Iris pigment epithelial cell (primary cell): Measurements from ENCODE around the gene PXYLP1.
A peak's percentile ranks its signal among the peaks of the same experiment; 100 is the strongest.
"Not testable (repeated sequence)": the region's sequence is repeated elsewhere in the genome, so short reads cannot be mapped to it uniquely, and the experiment has no call there.

Experiments
- DNase-seq: peaks from one replicate; pipeline ENCODE4 v3.0.0-alpha.2; 2011; ENCODE audit warnings: low read depth

PXYLP1 gene

GRCh38 chr3:141294301-141294700 is 62.7 kb downstream of the PXYLP1 start:
- DNase-seq: no peak

- DNase-seq: peak; percentile 94
These were observed 63.2 kb downstream of the PXYLP1 start for GRCh38 chr3:141294848-141295247.

DNA sequence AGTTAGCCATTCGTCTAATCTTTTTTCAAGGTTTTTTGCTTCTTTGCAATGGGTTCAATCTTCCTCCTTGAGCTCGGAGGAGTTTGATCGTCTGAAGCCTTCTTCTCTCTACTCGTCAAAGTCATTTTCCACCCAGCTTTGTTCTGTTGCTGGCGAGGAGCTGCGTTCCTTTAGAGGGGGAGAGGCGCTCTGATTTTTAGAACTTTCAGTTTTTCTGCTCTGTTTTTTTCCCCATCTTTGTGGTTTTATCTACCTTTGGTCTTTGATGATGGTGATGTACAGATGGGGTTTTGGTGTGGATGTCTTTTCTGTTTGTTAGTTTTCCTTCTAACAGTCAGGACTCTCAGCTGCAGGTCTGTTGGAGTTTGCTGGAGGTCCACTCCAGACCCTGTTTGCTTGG is 68.8 kb downstream of the PXYLP1 start:
- not testable (repeated sequence) for DNase-seq

DNA sequence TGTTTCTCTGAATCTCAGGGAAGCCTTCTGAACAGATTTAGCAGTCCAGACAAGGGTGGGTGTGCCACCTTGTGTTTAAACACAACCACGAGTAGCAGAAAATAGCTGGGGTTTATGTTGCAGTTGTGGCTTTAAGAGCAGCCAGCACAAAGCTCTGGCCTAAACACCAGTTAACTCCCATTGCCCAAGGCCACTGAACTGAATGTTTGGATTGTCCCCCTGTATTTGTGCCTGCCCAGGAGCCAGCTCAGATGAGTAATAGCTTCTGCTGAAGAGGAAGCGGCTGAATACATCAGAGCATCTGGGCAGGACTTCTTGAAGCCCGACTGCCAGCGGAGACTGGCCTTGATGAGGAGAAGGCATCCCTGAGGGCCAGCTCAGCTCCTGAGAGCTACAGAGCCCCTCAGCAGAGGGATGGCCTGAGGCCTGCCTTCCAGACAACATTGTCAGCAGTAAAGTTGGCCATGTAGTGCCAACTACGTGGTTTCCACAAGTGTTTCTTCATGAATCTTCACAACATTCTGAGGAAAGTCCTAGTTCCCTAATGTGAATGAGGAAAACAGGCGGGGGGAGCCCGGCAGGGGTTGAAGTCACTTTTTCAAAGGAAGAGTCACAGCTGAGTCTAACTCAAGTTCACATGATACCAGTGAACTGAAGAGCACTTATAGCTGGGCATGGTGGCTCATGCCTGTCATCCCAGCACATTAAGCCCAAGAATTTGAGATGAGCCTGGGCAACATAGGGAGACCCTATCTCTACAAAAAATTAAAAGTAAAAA is 70.9 kb downstream of the PXYLP1 start:
- peak; percentile 84 for DNase-seq

DNA sequence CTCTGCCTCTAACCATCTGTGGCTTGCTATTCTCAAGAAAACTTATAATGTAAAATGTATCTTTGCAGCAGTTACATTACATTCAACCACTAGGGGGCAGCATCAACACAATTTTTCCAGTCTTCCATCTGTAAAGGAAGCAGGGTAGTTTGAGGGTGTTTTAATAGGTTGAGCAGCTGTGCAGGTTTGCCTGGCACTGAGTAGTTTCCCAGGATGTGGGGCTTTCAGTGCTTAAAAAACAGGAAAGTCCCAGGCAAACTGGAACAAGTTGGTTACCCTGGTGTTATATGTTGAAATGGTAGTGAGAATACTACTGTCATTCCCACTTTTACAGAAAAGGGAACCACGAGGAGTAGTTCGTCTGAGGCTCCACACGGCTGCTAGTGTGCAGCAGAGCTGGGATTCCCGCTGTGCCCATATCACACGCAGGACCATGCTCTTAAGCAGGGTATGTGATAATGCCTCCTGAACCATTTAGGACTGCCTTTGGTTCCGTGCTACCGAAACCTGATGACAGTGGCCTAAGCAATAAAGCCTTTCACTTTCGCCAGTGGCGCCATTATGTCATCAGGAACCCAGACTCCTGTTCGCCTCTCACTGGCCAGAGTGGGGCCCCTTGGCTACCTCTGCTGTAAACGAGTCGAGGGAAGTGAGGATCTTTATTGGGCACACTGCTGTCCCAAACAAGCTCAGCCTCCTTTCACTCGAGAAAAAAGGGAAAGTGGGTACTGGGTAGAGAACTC is 72.0 kb downstream of the PXYLP1 start:
- peak; percentile 76 for DNase-seq

GRCh38 chr3:141305436-141305835 is 73.8 kb downstream of the PXYLP1 start:
- peak; percentile 69 for DNase-seq

DNA sequence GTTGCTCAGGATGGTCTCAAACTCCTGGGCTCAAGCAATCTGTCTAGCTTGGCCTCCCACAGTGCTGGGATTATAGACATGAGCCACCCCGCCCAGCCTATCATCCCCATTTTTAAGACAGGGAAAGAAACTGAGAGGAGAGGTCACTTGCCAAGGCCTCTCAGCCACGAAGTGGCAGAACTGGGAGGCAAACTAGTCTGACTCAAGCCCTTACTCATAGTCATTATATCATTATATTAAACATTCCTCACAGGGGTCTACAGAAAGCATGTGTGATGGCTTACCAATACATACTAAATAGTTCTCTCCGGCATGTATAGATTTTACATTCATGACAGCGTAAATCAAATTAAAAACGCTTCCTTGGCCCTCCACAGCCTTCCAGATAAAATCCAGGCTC is 74.7 kb downstream of the PXYLP1 start:
- DNase-seq: no peak

DNA sequence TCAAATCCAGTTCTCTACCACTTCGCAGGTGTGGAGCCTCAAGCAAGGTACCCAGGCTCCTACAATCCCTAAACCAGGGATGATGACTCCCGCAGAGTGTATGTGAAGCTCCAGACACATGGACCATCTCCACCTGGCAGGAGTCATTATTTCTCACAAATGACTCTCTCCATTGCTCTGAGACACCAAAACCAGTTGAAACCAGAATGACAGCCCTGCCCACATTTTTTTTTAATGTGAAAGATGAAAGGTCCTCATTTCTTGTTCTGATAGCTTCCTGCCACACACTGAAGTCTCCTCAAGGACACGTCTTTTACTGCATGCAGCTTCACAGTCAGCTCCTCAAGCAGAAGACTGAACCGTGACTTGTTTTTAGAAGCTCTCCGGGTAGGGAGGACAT is 75.3 kb downstream of the PXYLP1 start:
- no peak for DNase-seq

- DNase-seq: no peak
These were observed 75.9 kb downstream of the PXYLP1 start for GRCh38 chr3:141307351-141308059.

DNA sequence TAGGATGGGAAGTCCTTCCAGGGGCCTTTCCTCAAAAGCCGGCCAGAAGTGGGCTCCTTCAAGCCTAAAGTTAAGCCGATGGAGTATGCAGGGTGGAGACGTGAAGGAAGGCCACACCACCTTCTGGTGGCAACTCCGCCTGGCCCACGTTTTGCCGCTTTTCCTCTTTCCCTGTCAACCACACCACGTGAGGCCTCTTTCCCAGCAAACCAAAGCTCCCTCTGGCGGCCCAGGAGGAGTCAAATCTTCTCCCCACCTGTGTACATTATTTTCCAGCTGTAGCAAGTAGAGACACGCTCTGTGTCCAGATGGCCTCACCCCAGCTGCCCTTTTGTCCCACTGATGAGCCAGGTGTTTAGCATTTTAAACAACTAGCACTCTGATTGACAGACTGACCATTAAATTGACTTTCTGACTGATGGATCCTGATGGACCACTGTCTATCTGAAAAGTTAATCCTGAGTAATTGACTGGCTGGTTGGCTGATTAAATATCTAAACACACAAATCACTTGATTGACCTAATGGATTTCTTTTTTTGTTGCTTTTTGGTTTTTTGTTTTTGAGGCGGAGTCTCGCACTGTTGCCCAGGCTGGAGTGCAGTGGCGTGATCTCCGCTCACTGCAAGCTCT is 77.1 kb downstream of the PXYLP1 start:
- peak; percentile 64 for DNase-seq

GRCh38 chr3:141311170-141311495 is 79.5 kb downstream of the PXYLP1 start:
- DNase-seq: no peak

GRCh38 chr3:141311496-141312353 is 80.1 kb downstream of the PXYLP1 start:
- DNase-seq: peak; percentile 98

- DNase-seq: no peak
These were observed 80.9 kb downstream of the PXYLP1 start for GRCh38 chr3:141312354-141313092.

GRCh38 chr3:141313093-141313683 is 81.6 kb downstream of the PXYLP1 start:
- no peak for DNase-seq

DNA sequence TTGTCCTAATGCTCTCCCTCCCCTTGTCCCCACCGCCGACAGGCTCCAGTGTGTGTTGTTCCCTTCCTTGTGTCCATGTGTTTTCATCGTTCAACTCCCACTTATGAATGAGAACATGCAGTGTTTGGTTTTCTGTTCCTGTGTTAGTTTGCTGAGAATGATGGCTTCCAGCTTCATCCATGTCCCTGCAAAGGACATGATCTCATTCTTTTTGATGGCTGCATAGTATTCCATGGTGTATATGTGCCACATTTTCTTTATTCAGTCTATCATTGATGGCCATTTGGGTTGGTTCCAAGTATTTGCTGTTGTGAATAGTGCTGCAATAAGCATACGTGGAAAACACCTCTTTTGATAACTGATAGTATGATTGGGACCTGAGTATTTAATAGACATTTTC is 82.8 kb downstream of the PXYLP1 start:
- DNase-seq: not testable (repeated sequence)

DNA sequence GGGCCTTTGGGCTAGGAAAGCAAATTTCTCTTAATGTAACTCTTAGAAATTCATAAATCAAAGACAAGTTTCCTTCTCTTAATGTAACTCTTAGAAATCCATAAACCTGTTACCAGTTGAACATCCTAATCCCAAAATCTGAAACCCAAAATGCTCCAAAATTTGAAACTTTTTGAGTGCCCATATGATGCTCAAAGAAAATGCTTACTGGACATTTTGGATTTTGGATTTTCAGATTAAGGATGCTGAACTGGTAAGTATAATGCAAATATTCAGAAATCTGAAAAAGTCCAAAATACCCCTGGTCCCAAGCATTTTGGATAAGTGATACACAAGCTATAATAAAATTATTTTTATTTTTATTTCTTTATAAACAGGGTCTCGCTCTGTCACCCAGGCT is 85.2 kb downstream of the PXYLP1 start:
- no peak for DNase-seq

DNA sequence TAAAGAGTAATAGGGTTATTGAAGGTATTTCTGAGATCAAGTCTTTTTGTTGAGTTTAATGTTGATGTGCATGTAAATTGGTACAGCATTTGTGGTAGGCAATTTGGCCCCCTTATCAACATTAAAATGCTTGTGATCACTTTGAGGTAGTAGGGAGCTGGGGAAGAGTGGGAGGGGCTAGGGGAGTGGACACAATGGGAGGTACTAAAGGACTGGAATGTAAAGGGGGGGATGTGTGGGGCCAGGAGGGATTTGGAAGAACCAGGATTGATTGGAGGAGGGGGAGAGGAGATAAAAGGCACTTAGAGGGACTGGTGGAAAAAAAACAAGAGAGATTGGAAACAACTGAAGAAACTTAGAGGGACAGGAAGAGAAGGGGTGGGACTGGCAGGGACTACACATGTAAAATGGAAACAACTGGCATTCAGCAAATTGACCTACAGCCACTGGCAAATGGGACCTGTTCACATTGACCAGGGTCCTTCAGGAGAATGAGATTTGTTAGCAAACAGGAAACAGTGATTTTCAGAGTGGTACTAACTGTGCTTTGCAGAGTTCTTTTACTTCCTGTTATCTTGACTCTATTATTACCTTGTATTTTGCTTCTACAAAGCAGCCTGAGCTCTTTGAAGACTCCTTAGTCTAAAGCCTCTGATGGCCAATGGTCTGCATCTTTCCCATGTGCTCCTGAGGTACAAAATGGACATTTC is 88.9 kb downstream of the PXYLP1 start:
- no peak for DNase-seq

DNA sequence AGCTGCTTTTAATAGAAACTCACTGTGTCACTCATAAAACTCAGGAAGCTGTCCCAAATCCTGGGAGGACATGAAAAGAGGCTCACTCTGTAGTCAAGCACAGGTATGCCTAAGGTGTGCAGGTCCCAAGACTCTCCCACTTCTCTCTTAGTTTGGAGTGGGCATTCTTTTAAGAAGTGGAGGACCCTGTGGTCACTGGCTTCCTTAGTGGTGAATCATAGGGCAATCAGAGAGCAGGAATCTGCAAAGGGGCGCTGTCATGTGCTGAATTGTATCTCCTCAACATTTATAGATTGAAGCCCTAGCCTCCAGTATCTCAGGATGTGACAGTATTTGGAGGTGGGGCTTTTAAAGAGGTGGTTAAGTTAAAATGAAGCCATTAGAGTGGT is 89.5 kb downstream of the PXYLP1 start:
- DNase-seq: peak; percentile 66

GRCh38 chr3:141323936-141324704 is 92.5 kb downstream of the PXYLP1 start:
- DNase-seq: no peak
